GM18502 (cell line): ENCODE results near the gene NPS.

ENCODE experiments used
- ATAC-seq: cut with Tn5 transposase; IDR thresholded peaks from one replicate; pipeline ENCODE4 v1.9.1; 2021; ENCODE audit warnings: mild to moderate bottlenecking; ENCODE audit not compliant: unreplicated experiment, poor library complexity

NPS gene

GRCh38 chr10:127553417-127553816 is 4.3 kb downstream of the NPS start:
- no peak for ATAC-seq

DNA sequence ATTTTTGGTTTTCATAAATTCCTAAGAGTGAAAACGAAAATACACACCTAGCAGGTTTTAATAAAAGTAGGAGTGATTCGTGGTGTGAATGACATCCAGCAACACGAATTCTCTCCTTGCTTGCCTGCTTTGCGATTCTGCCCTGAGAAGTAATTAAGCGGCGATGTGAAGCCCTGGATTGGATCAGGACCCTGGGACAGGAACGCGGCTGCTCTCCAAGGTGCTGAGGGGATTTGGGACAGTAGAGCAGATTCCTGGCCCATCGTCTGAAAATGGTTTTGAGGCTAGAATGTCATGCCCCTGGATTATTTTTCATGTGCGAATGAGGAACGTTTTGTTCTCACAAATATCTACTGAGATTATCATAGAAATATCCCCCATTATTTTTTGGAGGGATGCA is 7.8 kb downstream of the NPS start:
- ATAC-seq: no peak

- ATAC-seq: no peak
Observed at GRCh38 chr10:127561647-127562046, 12.5 kb downstream of the NPS start.

GRCh38 chr10:127563718-127564553 is 14.8 kb downstream of the NPS start:
- peak; percentile 62 for ATAC-seq

DNA sequence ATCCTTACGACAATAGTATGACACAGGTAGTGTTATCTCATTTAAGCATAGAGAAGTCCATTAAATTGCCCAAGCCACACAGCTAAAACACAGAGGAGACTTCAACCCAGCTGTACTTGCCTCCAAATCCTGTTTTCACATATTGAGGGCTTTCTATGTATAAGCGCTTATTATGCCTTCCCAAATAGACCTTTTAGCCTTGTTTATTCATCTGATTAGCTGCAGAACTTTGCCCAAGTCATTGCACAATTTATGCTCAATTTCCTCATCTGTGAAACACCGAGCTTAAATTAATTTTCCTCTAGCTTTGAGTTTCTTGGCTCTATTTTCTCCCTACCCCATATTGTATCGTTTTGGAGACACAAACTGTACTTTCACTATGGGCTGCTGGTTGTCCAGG is 15.5 kb downstream of the NPS start:
- no peak for ATAC-seq

- ATAC-seq: no peak
Observed at GRCh38 chr10:127565583-127565982, 16.5 kb downstream of the NPS start.

GRCh38 chr10:127569210-127569609 is 20.1 kb downstream of the NPS start:
- no peak for ATAC-seq

DNA sequence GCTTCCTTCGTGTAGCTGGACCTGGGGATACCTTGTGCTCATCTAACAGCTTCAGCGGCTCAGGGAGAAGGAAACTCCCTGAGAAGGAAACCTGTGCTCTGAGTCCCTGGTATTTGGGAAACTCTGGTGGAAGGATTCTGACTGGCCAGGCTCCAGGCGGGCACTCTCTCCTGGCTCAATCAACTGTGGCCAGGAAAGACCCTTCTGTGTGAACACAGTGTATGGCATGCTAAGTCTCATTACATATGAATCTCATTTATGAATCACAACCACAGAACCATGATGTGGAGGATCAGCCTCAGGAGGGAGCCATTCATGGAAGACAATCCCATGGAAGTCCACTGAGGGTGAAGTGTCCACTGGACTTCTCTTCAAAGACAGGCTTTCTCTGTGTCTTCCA is 20.9 kb downstream of the NPS start:
- ATAC-seq: no peak

DNA sequence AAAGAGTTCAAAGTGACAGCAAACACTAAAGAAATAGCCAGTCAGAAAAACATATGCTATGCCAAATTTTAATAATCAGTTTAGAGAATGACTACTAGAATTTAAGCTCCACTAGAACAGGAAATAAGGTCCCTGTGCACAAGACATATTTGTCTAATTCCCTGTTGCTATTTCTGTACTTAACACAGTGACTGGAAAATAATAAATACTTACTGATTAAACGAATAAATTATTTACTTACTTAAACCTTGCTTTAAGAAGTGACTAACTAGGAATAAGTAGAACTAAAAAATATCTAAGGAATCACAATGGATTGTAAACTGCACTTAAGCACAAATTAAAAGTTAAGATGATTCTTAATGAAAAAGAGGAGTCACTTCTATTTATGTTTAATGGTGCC is 22.3 kb downstream of the NPS start:
- ATAC-seq: no peak

GRCh38 chr10:127576051-127576450 is 26.9 kb downstream of the NPS start:
- no peak for ATAC-seq

DNA sequence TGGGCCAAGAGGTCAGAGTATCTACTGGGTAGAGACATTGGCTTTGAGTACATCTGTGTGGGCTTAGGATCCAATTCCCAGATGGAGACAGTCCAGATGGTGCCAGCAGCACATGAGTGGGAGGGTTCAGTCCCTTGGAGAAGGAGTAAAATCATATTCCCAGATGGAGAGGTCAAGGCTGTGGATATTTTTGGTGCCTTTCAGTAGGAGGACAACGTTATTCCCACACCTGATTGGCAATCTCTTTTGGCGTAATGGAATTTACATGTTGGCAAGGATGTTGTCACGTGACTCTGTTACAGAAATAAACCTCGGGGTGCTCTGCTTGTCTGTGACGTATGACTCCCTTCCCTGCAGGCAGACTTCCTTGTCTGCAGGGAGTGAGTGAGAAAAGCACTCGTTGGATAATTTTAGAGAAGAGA is 27.6 kb downstream of the NPS start:
- no peak for ATAC-seq

- no peak for ATAC-seq
Observed at GRCh38 chr10:127577376-127578258, 28.5 kb downstream of the NPS start.

DNA sequence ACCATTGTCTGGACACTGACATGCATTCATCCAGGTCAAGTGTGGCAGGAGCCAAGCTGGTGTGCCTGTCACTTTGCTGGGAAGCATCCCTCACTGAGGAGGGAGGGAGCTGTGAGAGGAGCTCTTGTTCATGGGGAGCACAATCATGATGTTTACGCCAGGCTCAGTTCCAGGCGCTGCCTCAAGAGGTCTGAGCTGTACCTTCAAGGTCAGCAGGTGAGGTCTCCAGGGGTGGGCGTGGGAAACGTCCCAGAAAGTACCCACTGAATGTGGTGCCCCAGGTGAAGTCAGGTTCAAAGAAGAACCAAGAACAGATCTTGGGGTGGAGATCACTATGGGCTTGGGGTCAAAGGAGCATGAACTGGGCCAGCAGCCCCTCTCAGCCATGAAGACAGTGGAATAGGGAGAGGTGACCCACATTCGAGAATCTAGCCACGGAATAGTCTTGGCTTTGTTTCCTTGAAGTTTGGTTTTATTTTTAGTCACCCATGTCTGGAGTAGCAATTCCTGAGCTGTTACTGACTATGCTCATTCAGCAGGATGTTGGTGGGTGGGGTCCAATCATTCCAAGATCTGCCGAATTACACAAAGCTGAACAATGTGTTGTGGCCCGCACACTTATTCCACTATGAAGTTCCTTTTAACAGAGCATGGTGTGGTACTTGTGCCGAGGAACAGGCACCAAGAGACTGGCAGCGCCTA is 29.3 kb downstream of the NPS start:
- ATAC-seq: no peak

GRCh38 chr10:127578961-127579305 is 29.8 kb downstream of the NPS start:
- ATAC-seq: no peak

- ATAC-seq: no peak
Observed at GRCh38 chr10:127579640-127580039, 30.5 kb downstream of the NPS start.

GRCh38 chr10:127580822-127581221 is 31.7 kb downstream of the NPS start:
- ATAC-seq: no peak

DNA sequence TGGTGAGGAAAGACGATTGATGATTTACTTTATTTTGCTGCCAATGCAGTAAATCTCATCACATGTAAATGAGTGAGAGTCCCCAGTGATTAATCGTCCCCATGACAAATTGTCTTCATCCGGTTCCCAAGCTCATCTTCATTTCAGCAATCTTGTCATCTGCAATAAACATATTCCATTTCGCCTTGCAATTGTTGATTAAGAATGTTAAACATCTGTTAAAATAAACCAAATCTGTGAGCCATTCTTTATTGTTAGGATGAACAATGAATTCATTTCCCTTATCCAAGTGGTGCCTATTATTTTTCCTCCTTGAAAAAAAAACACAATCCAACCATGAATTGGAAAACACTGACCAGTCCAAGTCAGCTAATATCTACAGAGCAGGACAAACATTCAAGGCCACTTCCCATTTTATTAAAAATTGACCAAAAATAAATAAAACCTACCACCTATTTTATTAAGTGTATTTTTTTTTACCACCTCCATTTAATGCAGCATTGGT is 36.5 kb downstream of the NPS start:
- no peak for ATAC-seq

DNA sequence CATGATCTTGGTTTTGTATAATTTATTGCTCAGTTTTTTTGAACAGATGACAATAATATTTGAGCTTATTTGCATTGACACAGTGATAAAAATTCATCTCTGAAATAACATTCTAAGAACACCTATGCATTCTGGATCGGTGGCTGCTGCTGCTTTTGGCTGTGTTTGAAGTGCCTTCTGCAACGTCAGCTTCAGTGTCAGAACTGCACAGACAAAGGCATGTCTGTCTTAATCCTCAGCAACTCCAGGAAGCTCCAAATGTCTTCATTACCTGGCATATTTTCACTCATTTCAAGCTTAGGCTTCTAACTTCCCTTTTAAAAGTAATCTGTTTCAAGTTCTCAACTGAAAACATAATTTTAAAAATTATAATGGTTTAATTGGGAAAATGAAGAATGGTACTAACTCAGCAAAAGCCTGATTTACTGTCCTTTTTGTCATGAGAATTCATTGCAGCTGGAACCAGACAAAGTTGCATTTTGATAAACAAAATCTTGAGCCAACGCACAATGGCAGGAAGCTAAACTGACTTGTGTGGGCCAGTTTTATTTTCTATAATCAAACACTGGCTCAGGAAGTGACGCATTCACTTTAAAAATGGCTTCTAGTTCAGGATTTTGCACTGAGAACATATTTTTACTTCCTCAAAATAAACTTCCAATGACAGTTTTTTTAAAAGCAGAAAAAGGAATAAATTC is 38.7 kb downstream of the NPS start:
- ATAC-seq: no peak

DNA sequence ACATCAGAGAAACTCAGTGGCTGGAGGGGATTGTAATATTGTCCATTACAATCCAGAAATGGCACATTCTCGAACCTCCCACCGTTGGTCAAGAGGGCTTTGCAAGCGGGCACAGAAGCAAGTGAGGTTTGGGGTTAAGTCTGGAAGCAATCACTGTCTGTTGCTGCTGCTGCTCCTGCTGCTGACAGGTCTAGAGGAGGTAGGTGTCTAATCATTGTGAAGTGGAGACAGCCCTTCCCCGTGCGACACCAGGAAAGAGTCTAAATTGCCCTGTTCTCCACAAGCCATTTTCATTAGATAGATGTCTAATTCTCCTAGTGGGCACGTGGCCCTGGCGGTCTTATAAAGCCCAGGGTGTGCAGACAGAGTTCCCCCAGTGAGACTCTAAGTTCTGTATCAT is 43.5 kb downstream of the NPS start:
- ATAC-seq: no peak

DNA sequence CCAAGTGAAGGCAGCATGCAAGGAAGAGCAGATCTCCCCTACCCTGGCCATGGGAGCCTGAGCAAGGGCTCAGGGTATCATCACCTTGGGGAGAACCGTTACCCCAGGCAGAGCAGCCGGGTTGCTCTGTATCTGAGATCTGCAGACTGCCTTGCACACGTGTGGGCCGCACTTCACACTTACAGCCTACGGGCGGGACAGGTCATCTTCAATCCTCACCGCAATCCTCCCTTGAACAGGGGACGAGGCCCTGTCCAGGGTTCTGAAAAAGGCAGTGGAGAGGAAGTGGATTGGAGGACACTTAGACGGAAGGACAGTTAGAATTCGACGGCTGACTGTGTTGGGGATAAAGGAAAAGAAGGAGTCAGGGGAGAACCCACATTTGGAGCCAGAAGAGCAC is 51.4 kb downstream of the NPS start:
- ATAC-seq: no peak
